SK-N-MC (cell line): ENCODE data around the gene FOXP3.

Experiments
- EZH2 ChIP-seq: fragments of 200-600 bp; sonication (generic); IDR thresholded peaks from one replicate; pipeline ENCODE4 v1.6.1; 2017; ENCODE audit warnings: antibody characterized with exemption
- POLR2AphosphoS5 ChIP-seq: IDR thresholded peaks from 2 replicates; pipeline ENCODE4 v1.6.1; 2012; ENCODE audit warnings: mild to moderate bottlenecking, low read depth, low read length, borderline replicate concordance

- TF ChIP-seq POLR2AphosphoS5 (no peak), EZH2 (no peak)
Observed at GRCh38 chrX:49276207-49276606, 11.7 kb upstream of the FOXP3 start.
